ENCODE results near the gene ARL4D. TPM values are rescaled to one million over a fixed set of nuclear protein-coding genes. Genes with fewer than 3 reads are reported as not detected.

The ARL4D gene
- 41.9 and 45.1 TPM in 2 replicates for total RNA-seq

GRCh38 chr17:43398724-43399595 lies at the start of gene ARL4D:
TSS of gene ARL4D (plus strand) at chr17:43398993. CDS start at chr17:43399733, 740 bp downstream.

Small RNA genes lying within 50 kb of the gene (small RNA-seq; reads per million reads assigned to genes)
- gene RNU6-1137P: not detected
- not detected for gene RNU6-406P
- not detected for gene RNU6-470P

Other genes with a start within 250 kb of the ARL4D start
- gene NBR1, start 227.8 kb upstream of the ARL4D start, total RNA-seq: 147 and 154 TPM in 2 replicates
- gene TMEM106A, start 187.1 kb upstream of the ARL4D start, total RNA-seq: 10.5 and 13.7 TPM in 2 replicates
- gene CCDC200, start 170.4 kb upstream of the ARL4D start, total RNA-seq: not detected in 2 replicates
- not detected in 2 replicates for gene RNU2-1, start 165.0 kb upstream of the ARL4D start, total RNA-seq
- 48.0 and 53.2 TPM in 2 replicates for gene DHX8, start 85.0 kb downstream of the ARL4D start, total RNA-seq
- gene ETV4, start 147.3 kb downstream of the ARL4D start, total RNA-seq: 0.73 and 1.1 TPM in 2 replicates

All from hair follicle dermal papilla cell (primary cell).